CD4-positive, alpha-beta T cell (primary cell): ENCODE measurements around the gene SUB1. TPM values are rescaled to one million over a fixed set of nuclear protein-coding genes. Genes with fewer than 3 reads are reported as not detected.
A peak's percentile ranks its signal among the peaks of the same experiment; 100 is the strongest.

Experiments used
- ATAC-seq: fragments of 200-7000 bp; cut with Tn5 transposase; one replicate; pipeline ENCODE4 v1.10.0; 2022; ENCODE audit warnings: mild to moderate bottlenecking; ENCODE audit not compliant: poor library complexity
- CTCF ChIA-PET: fragments of 350-600 bp; sonication (Branson Sonifier 250); formaldehyde crosslinking; loops from one replicate; lab custom pipeline; 2021; ENCODE audit warnings: antibody characterized with exemption, inconsistent platforms; lab: Charles Lee
- POLR2A ChIA-PET: fragments of 350-600 bp; sonication (Branson Sonifier 250); formaldehyde crosslinking; loops from one replicate; lab custom pipeline; 2021; ENCODE audit warnings: antibody characterized with exemption, inconsistent platforms; lab: Charles Lee
- DNase-seq, 14 experiments: peaks; one replicate each; pipeline ENCODE4 v3.0.0-alpha.2; 2013 to 2020; ENCODE audit warnings: mixed read lengths in 2 of 14
- H3K27ac ChIP-seq, 2 donors: one replicate each; pipeline versions ENCODE4 v1.5.1 to v1.7.0; 2013; ENCODE audit warnings: low read length in 2 of 2, low read depth in 1 of 2, mild to moderate bottlenecking in 1 of 2
- H3K27me3 ChIP-seq, 2 experiments: 1 replicate in 1 of 2; 2 replicates in 1 of 2; pipeline versions ENCODE4 v1.6.1 to v1.7.0; 2013; ENCODE audit warnings: low read length in 2 of 2, control low read depth in 1 of 2, mild to moderate bottlenecking in 1 of 2, moderate library complexity in 1 of 2; ENCODE audit not compliant: insufficient read depth in 2 of 2, control insufficient read depth in 1 of 2
- H3K36me3 ChIP-seq: one replicate; pipeline ENCODE4 v1.6.1; 2013; ENCODE audit warnings: low read length, control low read depth; ENCODE audit not compliant: insufficient read depth
- H3K4me1 ChIP-seq: one replicate; pipeline ENCODE4 v1.6.1; 2013; ENCODE audit warnings: low read length, control low read depth; ENCODE audit not compliant: insufficient read depth
- H3K4me3 ChIP-seq: one replicate; pipeline ENCODE4 v1.5.1; 2013; ENCODE audit warnings: mild to moderate bottlenecking, low read length, moderate library complexity
- H3K9me3 ChIP-seq, 2 experiments: 1 replicate in 1 of 2; 2 replicates in 1 of 2; pipeline versions ENCODE4 v1.6.1 to v1.7.0; 2013; ENCODE audit warnings: low read length in 2 of 2, mild to moderate bottlenecking in 2 of 2, control low read depth in 1 of 2, moderate library complexity in 1 of 2; ENCODE audit not compliant: control insufficient read depth in 1 of 2, insufficient read depth in 1 of 2
- H3K27ac Mint-ChIP-seq: one replicate; pipeline ENCODE4 v1.8.0; 2020; ENCODE audit warnings: mixed read lengths
- H3K27me3 Mint-ChIP-seq: one replicate; pipeline ENCODE4 v1.8.0; 2021; ENCODE audit warnings: mixed read lengths
- H3K36me3 Mint-ChIP-seq: one replicate; pipeline ENCODE4 v1.8.0; 2021; ENCODE audit warnings: low read depth, mixed read lengths
- H3K4me1 Mint-ChIP-seq: one replicate; pipeline ENCODE4 v1.8.0; 2021; ENCODE audit warnings: low read depth, mixed read lengths
- H3K4me3 Mint-ChIP-seq: one replicate; pipeline ENCODE4 v1.8.0; 2020; ENCODE audit warnings: mild to moderate bottlenecking, mixed read lengths
- H3K9me3 Mint-ChIP-seq: one replicate; pipeline ENCODE4 v1.8.0; 2020; ENCODE audit warnings: mixed read lengths
- intact Hi-C, 2 experiments: fragments of 100-400 bp; cut with DNase I in 1 of 2; cut with micrococcal nuclease in 1 of 2; formaldehyde crosslinking; loops; one replicate each; pipeline versions ENCODE4 v1.15.1 to v1.9.0; 2023 to 2025; cut with DNase I, micrococcal nuclease
- total RNA-seq, 174 experiments: library from RNA in 2 of 174; stranded (reverse) in 2 of 174; gene quantifications; one replicate each; pipeline ENCODE4 v1.2.3 and lab custom pipeline; 2021 to 2026
- TF ChIP-seq, protein P1 (sequence below): fragments of 200-600 bp; IDR thresholded peaks from one replicate; pipeline ENCODE4 v1.8.0; 2022; ENCODE audit warnings: antibody characterized with exemption, mild to moderate bottlenecking

The SUB1 gene
- total RNA-seq, 2 experiments from 2014 or later = 327 to 344 TPM

- H3K27me3 Mint-ChIP-seq = no peaks in the 10 kb centered on the region
- DNase-seq = peak in 10 of 14 experiments; percentile 9 to 63 (median 38)
- ChIA-PET POLR2A (interaction anchor here (1.9 kb wide), 1 partner anchor 47 kb away, joined by 8 read pairs; the partner anchor contains the start of gene SUB1), CTCF (interaction anchor here (1.2 kb wide), 1 partner anchor 48 kb away, joined by 3 read pairs; no protein-coding TSS in a partner anchor)
- peaks cover 65% of the 10 kb centered on the region for H3K4me1 Mint-ChIP-seq
- peaks cover 15% of the 10 kb centered on the region for H3K36me3 Mint-ChIP-seq
- no peaks in the 10 kb centered on the region for H3K9me3 Mint-ChIP-seq
- TF ChIP-seq, protein P1, sequence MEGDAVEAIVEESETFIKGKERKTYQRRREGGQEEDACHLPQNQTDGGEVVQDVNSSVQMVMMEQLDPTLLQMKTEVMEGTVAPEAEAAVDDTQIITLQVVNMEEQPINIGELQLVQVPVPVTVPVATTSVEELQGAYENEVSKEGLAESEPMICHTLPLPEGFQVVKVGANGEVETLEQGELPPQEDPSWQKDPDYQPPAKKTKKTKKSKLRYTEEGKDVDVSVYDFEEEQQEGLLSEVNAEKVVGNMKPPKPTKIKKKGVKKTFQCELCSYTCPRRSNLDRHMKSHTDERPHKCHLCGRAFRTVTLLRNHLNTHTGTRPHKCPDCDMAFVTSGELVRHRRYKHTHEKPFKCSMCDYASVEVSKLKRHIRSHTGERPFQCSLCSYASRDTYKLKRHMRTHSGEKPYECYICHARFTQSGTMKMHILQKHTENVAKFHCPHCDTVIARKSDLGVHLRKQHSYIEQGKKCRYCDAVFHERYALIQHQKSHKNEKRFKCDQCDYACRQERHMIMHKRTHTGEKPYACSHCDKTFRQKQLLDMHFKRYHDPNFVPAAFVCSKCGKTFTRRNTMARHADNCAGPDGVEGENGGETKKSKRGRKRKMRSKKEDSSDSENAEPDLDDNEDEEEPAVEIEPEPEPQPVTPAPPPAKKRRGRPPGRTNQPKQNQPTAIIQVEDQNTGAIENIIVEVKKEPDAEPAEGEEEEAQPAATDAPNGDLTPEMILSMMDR = no peak
- Histone ChIP-seq H3K36me3 (peaks cover 5% of the 10 kb centered on the region), H3K4me1 (peaks cover 27% of the 10 kb centered on the region), H3K9me3 (no peaks in the 10 kb centered on the region), H3K27ac (no peak overlapping the region), H3K4me3 (no peak overlapping the region), H3K27me3 (no peaks in the 10 kb centered on the region)
- intact Hi-C loops = no loop called here
- H3K4me3 Mint-ChIP-seq = peak overlapping the region; percentile 58
- ATAC-seq = peak; percentile 92
- H3K27ac Mint-ChIP-seq = peak overlapping the region; percentile 79
These were observed 47.3 kb upstream of the SUB1 start for GRCh38 chr5:32538031-32538547.

- Histone ChIP-seq H3K27ac (no peak overlapping the region), H3K4me1 (peaks cover 26% of the 10 kb centered on the region), H3K27me3 (no peaks in the 10 kb centered on the region), H3K9me3 (no peaks in the 10 kb centered on the region), H3K36me3 (peaks cover 5% of the 10 kb centered on the region), H3K4me3 (no peak overlapping the region)
- Mint-ChIP-seq H3K27me3 (no peaks in the 10 kb centered on the region), H3K4me1 (peaks cover 55% of the 10 kb centered on the region), H3K9me3 (no peaks in the 10 kb centered on the region), H3K27ac (no peak overlapping the region), H3K36me3 (peaks cover 16% of the 10 kb centered on the region), H3K4me3 (no peak overlapping the region)
- TF ChIP-seq, protein P1 = no peak
- peak in 2 of 14 experiments; percentile 23 to 26 for DNase-seq
- POLR2A ChIA-PET = no interaction called here
- CTCF ChIA-PET = no interaction called here
- intact Hi-C loops = no loop called here
- ATAC-seq = no peak
These were observed 45.1 kb upstream of the SUB1 start for GRCh38 chr5:32539981-32540845.

DNA sequence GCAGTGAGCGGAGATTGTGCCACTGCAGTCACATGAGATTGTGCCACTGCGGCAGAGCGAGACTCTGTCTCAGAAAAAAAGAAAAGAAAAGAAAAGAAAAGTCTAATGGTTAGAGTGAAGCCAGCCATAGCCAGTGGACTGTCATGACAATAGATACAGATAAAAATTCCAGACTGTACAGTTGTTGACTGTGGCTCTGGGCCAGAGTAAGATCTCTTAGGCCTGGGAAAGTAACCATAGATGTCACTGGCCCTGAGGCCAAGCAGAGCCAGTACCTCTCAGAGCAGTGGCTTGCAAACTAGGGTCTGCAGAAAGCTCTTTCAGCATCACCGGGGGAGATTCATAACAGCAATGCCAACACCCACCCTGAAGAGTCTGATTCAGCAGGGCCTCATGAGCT is 44.1 kb upstream of the SUB1 start:
- peaks cover 48% of the 10 kb centered on the region for H3K4me1 Mint-ChIP-seq
- Histone ChIP-seq H3K4me3 (no peak overlapping the region), H3K36me3 (peaks cover 5% of the 10 kb centered on the region), H3K4me1 (peaks cover 26% of the 10 kb centered on the region), H3K27ac (no peak overlapping the region), H3K9me3 (no peaks in the 10 kb centered on the region), H3K27me3 (no peaks in the 10 kb centered on the region)
- ATAC-seq = no peak
- peaks cover 16% of the 10 kb centered on the region for H3K36me3 Mint-ChIP-seq
- TF ChIP-seq, protein P1 = no peak
- CTCF ChIA-PET = no interaction called here
- no peaks in the 10 kb centered on the region for H3K27me3 Mint-ChIP-seq
- POLR2A ChIA-PET = interaction anchor here (1.3 kb wide), 1 partner anchor 41 kb away, joined by 3 read pairs; no protein-coding TSS in a partner anchor
- DNase-seq = no peak
- intact Hi-C loops = no loop called here
- H3K27ac Mint-ChIP-seq = no peak overlapping the region
- no peak overlapping the region for H3K4me3 Mint-ChIP-seq
- H3K9me3 Mint-ChIP-seq = no peaks in the 10 kb centered on the region
